ENCODE measurements around the gene SRGAP2C. TPM values are rescaled to one million over a fixed set of nuclear protein-coding genes. Genes with fewer than 3 reads are reported as not detected.
A peak's percentile ranks its signal among the peaks of the same experiment; 100 is the strongest.
"Not testable (repeated sequence)": the region's sequence is repeated elsewhere in the genome, so short reads cannot be mapped to it uniquely, and the experiment has no call there.

The SRGAP2C gene
- total RNA-seq, 1 experiment from 2014 or later, result 13.9 TPM

DNA sequence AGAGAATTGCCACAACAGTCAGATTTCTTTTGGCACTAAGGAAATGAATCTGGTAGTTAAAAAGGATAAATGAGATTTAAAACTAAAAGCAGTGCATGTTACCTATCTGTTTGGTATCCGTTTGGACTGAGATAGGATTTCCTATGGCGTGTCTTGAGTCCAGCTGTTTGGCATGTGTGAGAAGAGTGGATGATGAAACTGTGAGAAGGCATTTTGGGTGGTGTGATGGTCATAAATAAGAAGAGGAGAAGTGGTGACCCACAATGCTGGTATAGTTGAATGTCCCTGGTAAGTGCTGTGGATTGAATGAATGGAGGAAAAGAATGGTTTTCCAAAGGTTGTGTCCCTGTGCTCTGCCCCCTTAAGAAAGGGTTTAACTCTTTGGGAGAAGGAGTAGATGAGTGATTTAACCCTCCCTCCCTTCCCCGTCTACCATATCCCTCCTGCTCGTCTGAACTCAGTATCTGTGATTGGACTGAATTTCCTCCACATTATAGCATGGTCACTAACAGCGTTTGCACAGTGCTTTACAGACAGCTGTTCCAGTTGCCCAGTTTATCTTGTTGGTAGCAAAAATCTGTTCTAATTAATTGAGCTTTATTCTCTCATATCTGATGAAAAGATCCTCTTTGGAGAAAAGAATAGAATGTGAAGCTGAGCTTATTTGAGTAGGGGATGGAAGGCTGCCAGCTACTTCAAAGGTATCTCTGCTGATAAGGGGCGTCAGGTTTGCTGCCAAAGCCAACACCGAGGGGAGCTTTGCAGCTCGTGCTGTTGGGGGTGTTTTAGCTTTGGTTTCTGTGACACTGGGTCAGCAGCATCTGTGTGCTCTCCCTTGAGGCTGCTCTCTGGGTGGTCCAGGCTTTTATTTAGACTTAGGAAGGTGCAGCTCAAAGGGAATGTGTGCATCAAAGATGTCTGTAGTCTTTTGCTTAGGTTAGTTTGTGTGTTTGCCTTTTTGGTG, 148.1 kb downstream of the SRGAP2C start:
- DNase-seq (ENCODE audit: low read depth), result not testable (repeated sequence)

DNA sequence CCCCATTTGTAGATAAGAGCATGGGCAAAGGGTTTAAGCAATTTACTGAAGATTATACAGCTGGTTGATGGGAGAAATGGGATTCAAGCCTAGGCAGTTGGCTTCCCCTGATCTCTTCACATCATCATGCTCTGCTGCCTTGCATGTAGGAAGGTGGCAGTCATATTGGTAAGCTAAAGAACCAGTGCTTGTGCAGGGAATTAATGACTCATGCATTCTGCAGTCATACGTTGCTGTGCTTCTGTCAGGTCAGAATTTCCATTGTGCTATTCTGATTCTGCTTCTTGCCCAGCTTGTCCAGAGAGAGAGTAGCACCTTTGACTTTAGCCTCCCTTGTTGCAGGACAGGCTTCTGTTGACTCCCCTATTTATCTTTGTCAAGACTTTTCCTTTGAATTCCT, 153.2 kb downstream of the SRGAP2C start:
- DNase-seq (ENCODE audit: low read depth), result not testable (repeated sequence)

DNA sequence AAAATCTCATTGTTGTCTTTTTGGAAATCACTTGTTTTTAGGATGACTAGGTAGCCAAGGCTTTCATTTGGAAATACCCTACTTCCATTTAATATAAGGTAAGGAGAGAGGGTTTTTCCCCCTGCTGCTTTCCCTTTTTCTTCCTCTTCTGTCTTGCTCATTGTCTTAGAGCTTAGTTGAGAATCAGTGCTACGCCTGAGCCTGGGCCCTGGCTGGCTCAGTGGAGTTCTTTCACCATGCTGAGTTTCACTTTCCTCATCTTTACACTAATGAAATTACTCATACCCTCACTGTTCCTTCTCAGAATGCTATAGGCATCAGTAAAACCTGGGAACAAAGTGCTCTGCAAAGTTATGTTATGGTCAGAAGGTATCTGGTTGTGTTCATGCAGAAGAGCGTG, 154.8 kb downstream of the SRGAP2C start:
- not testable (repeated sequence) for DNase-seq (ENCODE audit: low read depth)

DNA sequence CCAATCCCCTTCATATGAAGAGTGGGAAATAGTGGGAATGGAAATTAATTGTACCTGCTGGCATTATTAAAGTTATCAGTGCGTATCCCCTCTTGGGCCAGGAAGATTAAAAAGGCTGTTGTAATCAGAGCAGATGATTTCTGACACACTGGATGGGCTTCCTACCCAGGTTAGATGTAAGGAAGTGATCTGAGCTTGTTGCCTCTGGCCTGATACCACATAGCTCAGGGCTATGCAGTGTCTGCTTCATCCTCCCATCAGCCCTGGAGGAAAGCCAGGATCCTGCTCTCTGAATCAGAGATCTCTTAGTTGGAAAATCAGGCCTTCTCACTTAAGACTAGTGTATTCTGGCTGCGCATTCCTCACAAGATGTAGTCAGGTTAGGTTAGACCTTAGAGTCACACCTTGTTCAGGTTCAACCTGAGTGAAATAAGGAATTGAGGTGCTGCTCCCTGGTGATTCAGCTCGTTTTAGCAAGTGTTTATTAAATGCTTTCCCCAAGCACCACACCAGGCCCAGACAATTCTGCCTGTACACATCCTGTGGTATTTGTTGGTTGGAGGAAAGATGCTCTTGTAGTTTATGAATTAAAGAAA, 158.6 kb downstream of the SRGAP2C start:
- DNase-seq (ENCODE audit: low read depth), result peak; percentile 30

DNA sequence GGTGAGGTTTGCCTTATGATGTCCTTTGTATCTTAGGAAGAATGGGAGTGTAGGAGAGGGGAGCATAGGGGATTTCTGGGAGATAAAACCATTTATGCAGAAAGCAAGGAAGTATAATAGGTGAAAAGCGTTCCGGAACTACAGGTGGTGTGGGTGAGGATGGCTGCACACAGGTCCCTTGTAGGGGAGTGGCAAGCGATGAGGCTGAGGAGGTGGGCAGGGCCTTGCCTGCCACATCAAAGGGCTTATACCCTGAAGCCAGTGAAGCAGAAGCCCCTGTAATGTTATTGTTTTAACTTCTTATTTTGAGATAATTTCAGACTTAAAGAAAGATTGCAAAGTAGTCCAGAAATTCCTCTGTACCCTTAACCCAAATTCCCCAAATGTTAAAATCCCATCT, 159.6 kb downstream of the SRGAP2C start:
- not testable (repeated sequence) for DNase-seq (ENCODE audit: low read depth)

DNA sequence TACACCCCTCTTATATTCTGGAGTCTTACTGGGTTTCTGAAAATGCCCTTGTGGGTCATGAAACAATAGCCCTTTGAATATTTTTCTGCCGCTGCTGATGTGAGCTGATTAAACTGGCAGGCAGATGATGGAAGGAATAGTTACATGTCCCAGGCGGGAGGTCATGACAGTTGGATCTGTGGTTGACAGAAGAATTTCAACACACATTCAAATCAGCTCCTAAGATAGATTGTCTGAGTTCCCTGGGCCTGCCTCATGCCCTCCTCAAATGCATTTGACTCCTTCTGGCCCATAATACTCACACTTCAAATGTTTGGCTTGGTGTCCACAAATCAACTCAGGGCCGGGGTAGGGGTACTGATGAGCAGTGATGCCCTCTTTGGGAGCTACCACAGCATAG, 161.9 kb downstream of the SRGAP2C start:
- DNase-seq (ENCODE audit: low read depth), result not testable (repeated sequence)

DNA sequence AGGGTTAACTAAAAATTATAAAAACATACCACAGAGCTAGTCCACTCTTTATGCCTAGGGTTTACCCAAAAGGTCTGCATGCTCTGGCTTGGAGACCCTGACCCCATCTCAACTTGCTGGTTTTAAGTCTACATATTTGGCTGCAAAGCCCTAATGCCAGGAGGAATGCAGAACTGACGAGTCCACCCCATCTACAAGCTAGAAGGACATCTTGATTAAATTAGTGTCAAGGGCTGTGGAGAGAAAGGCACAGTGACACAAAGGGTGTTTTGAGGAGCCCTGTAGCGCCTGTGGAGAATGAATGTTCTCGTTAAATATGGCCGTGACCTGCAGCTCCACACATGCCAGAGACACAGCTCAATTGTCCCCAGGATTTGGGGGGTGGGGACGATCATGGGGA, 162.7 kb downstream of the SRGAP2C start:
- DNase-seq (ENCODE audit: low read depth), result not testable (repeated sequence)

DNA sequence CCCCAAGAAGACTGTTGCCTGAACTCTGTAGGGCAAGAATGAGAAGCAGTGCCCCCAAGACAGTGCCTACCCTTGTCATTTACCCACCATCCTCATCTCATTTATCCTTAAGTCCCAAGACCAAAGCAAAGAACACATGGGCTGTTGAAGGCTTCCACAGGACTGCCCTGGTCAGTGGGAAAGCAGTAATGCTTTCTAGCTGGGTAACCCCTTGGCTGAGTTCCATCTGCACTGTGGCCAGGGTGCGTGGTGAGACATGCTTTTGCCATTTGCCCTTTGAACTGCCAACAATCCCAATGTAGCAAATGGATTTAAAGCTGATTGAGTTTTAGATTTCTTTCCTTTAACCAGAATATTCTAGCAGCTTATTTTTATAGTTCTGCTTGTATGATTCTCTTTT, 163.3 kb downstream of the SRGAP2C start:
- DNase-seq (ENCODE audit: low read depth), result not testable (repeated sequence)

DNA sequence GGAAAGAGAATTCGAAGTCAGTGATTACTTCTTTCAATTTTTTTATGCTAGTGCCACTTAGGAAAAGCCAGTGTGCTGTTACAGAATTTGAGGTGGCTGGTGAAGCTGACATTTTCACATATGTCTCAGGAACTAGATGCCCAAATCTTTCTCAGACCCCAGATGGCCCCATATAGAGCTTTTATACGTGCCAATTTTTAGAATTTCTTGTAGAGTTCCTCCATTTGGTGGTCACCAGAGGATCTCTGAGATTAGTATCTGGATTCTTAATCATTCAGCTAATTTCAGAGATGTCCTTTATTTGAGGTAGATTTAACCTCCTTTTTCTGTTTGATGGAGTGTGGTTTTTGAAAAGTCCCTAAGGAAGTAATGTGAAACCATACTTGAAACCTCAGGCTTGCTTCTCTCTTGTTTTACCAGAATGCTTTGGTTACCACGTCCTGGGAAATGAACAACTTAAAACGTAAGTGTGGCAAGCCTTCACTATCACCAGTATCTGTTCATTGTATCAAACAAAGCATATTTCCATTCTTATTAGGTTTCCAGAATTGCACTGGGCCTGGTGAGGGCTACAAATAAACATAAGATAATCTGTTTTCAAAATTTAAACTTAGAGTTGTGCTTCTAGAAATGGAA, 164.7 kb downstream of the SRGAP2C start:
- not testable (repeated sequence) for DNase-seq (ENCODE audit: low read depth)

DNA sequence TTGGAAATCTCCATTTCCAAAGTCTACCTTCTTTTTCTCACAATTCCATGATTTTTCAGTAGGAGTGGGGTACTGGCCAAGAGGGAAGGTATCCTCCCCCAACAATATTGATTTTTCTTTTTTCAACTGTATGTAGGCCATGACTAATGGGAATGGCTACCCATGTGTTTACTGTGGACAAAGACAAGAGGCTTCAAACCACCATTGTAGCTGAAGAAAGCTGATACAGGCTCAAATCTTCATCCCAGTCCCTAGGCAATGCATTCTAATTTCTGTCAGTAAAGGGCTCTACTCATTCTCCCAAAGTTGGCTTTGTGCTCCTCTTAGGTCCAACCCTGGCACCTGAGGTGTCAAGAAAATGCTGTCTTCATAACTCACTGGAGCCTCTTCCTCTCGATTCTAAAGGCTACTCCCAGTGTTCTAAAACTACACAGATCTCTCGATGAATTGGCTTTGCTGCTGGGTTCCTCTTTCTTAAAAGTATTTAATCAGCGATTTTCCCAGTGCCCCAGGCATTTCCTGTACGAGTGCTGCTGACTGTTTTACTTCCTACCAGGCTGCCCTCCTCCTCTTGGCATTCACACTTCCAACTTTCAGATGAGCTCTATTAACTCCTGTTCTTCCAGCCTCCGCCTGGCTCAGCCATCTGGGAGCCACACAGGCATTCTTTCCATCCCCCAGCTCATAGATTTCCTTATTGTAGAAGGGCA, 171.1 kb downstream of the SRGAP2C start:
- DNase-seq (ENCODE audit: low read depth), result not testable (repeated sequence)

DNA sequence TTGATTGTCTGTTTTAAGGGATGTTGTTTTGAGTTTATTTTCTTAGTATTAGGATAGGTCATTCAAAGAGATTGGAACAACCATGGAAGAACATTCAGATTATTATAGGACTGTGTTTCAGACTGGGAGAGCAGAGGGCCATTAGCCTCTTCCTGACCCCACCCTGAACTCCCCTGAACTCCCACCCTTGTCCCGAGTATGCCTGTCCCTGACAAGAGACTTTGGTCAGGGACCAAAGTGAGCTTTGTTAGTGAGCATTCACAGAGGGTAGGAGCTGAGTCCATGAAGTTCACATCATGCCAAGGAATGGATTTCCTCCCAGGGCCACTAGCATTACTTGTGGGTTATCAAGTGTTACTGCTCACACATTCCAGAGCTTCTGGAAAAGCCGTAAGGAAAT, 172.0 kb downstream of the SRGAP2C start:
- not testable (repeated sequence) for DNase-seq (ENCODE audit: low read depth)

DNA sequence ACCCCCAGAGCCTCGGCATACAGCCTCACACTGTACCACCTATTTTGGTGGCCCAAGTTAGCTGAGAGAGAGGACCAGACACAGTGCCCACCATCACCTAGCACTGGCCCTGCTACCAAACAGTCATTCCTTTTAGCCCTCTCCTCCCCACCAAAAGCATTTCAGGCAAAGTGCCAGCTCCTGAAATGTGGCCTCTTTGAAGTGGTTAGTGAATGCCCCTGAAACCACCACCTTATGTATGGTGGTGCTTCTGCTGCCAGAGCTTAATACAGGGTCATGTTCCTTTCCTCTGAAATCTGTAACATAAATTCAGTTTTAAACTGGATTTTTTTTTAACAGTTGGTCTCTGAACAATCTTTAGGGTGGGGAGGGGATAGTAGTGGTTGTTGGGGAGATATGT, 175.8 kb downstream of the SRGAP2C start:
- not testable (repeated sequence) for DNase-seq (ENCODE audit: low read depth)

DNA sequence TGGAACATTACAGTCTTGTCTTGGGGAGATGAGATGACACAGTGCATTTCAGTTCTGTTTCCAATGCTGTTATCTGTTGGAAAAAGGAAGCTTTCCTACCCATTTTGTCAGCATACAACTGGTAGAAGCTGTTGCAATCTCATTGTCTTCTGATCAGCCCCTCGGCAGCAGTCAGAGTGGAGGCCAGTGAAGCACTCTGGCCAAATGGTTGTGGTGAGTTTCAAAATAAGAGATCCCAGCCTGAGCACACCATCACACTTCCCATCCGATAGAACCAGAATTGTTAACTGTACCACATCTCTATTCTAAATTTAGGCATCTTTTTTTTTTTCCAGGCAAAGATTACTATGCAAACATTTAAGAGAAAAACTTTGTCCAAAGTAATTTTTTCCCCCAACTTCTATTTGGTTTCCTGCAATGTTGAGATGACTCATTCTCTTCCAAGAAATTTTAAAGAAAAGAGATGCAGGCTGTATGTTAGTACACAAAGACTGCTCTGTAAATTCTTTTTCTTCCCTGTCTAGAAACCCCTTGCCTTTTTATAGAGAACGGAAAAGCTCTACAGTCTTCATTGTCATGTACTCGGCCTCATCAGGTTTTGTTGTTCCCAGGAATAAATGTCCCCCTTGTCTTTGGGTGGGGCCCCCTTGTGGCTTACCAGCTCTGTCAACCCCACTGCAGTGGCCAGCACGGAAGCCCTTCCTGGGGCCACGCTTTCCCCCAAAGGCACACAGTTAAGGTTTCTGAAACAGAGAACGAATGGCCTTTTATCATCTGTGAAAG, 176.9 kb downstream of the SRGAP2C start:
- not testable (repeated sequence) for DNase-seq (ENCODE audit: low read depth)

DNA sequence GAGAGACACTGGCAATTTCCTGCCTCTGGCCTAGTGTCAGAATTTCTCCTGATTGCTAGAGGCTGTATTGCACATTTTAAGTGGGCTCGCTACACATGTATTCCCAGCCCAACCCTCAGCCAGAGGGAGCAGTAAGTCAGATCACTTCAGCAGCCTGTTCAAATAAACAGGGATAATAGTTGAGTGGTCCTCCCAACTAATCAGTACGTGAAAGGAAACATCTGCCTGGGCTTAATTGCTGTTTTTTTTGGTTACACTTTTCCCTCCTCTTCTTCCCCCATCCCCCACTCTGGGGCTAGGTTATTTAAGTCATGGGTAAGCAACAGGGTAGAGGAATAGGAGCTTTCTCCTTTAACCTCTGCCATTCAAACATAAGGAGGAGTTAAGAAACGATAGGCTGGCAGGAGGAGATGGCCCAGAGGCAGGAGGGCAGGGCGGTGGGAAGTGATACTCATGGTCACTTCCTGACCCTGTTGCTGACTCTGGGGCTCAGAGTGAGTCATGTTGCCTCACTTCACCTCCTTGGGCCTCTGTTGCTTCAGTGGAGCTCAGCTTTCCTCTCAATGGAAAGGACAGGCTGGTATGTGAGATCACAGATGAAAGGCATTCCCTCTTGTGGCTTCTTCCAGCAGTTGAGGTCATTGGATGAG, 177.6 kb downstream of the SRGAP2C start:
- not testable (repeated sequence) for DNase-seq (ENCODE audit: low read depth)

DNA sequence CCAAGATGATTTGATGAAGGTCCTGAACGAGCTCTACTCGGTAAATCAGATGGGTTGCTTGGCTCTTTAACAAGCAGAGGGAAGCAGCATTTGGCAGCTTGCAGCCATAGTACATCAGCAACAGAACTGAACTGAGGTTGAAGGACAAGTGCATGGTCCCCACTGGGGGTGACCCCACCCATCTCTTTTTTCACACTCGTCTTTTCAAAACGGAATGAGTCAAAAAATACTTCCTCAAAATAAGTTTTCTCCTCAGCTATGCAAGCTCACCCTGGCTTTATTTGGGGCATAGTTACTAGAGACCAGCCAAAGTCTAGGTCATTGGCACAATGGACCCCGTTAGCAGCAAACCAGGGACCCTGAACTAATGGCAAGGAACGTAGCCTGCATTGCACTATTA, 180.5 kb downstream of the SRGAP2C start:
- DNase-seq (ENCODE audit: low read depth), result not testable (repeated sequence)

DNA sequence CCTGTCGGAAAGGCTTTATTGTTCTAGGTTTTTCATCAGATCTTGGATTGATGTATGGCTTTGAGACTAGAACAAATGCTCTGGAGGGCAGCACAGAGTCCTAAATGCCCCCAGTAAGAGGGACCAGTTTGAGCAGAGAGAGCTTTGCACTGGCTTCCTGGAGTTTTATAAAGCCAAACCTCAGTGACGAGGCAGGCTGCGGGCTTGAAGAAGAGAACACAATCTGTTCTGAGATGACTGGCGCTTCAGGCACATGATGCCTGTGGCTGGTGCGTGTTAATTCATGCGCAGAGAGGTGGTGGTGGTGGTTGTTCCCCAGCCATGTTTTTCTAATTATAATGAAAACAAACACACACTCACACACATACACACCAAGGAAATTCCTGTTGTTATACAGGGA, 180.9 kb downstream of the SRGAP2C start:
- not testable (repeated sequence) for DNase-seq (ENCODE audit: low read depth)

DNA sequence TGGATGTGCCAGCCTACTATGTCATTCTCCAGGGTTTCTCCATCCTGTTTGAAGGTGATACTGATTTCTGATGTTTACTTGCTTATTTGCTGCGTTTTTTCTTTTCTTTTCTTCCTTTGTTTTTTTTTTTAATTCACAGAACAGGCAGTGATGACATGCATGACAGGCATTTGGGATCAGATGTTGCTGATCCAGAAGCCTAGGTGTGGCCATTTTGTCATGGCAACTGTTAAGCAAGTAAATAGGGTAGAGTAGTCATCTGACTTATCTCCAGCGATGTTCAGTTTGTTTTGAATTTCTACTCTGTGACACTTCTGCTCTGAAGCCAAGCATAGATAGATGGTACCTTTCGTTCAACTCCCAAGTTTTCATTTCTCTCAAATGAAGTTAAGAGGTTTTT, 181.4 kb downstream of the SRGAP2C start:
- DNase-seq (ENCODE audit: low read depth), result not testable (repeated sequence)

DNA sequence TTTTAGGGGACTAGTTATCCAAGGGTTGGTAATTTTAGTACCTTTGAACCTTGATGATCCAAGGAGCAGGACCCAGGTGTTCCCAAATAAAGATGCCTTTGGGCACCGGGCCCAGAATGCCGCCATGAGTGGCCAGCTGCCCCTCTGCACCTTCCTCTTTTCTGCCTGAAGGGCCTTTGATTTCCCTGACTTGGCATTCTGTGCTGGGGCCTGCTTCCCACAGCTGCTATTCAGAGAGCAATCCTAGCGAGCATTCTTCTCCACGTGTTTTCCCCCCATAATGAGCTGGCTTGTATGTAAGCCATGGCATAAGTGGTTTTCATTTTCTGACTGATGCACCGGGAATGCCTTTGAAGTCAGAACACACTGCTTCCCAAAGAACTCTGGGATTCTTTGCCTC, 184.1 kb downstream of the SRGAP2C start:
- not testable (repeated sequence) for DNase-seq (ENCODE audit: low read depth)

DNA sequence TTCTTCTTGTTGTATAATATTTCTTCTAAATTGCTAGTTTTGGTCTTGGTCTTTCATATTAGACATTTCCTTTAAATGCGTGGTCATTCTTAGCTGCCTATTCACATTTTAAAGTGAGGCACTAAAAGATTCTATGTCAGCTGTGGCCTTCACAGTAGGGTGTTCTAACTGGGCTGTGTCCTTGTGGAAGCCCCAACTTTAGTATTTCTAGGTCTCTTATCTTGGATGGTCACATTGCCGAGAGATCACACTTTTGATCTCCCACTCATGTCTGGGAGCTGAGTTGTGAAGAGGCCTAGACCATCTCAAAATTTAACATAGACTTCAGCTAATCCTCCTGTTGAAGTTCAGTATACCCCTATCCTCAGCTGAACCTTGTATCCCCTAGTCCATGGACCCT, 185.2 kb downstream of the SRGAP2C start:
- DNase-seq (ENCODE audit: low read depth), result not testable (repeated sequence)

DNA sequence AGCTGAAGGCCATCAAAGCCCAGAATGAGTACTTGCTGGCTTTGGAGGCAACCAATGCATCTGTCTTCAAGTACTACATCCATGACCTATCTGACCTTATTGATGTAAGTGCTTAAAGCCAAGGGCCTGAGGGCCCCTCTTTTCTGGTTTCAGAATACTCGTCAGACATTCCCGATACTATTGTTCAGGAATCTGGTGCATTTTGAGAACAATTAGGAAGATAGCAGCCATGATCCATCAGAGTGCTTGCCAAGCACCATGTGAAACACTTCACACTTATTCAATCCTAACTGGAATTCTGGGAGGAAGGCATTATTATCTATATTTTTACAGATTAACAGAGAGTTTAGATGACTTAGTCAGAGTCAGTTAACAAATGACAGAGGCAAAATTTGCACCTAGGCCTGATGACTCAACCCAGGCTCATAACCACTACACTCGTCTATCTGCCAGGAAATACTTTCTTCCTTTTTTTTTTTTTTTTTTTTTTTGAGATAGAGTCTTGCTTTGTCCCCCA, 190.1 kb downstream of the SRGAP2C start:
- DNase-seq (ENCODE audit: low read depth), result peak; percentile 28
